ENCODE data around the gene LRRC59. TPM values are rescaled to one million over a fixed set of nuclear protein-coding genes. Genes with fewer than 3 reads are reported as not detected.

The LRRC59 gene
- total and polyA plus RNA-seq, 2 of the 4 experiments (the other 2 are of a cell fraction), result 139 to 233 TPM

- dilution Hi-C loops (cut with HindIII; ENCODE audit: low sequenced_read_pairs, unreplicated experiment) (no loop called here), in situ Hi-C loops (cut with MboI; ENCODE audit: low sequenced_read_pairs) (no loop called here), intact Hi-C loops (cut with micrococcal nuclease) (no loop called here)
- Histone ChIP-seq H3K4ac (ENCODE audit: low read depth, low read length) (0 out of 2 replicates have a peak overlapping the region, but pooled peaks have one; percentile 54), H3K4me1 (ENCODE audit: control insufficient read depth, insufficient read depth, low read length) (peaks cover 11% of the 10 kb centered on the region), H3K36me3 (ENCODE audit: control insufficient read depth, insufficient read depth, low read length) (peaks cover 45% of the 10 kb centered on the region), H3K9ac (ENCODE audit: low read depth, low read length) (no peak overlapping the region), H3K56ac (ENCODE audit: extremely low read depth, insufficient read depth, low read length) (no peak overlapping the region), H4K20me1 (ENCODE audit: insufficient read depth, low read length) (peaks cover 22% of the 10 kb centered on the region; the same call in 1 of the 2 replicates), H4K91ac (ENCODE audit: insufficient read depth, low read depth, low read length) (no peak overlapping the region), H2BK15ac (ENCODE audit: low read depth, low read length) (no peak overlapping the region), H2AK5ac (ENCODE audit: low read depth, low read length) (peak overlapping the region; percentile 1; the same call in 1 of the 2 replicates), H3K18ac (ENCODE audit: low read depth, low read length) (no peak overlapping the region), H3K23ac (ENCODE audit: low read depth, low read length) (no peak overlapping the region), H4K8ac (ENCODE audit: low read depth in 2 of 2, low read length in 2 of 2) (no peak overlapping the region), H3K9me1 (ENCODE audit: insufficient read depth, low read length) (peaks cover 9% of the 10 kb centered on the region; the same call in 1 of the 2 replicates), H3K27ac (ENCODE audit: insufficient read depth, low read length) (no peak overlapping the region), H2BK5ac (ENCODE audit: low read depth, low read length, poor library complexity, severe bottlenecking) (no peak overlapping the region), H3K4me3 (ENCODE audit: insufficient read depth, low read depth, low read length) (no peak overlapping the region), H2AK9ac (replicated peaks; ENCODE audit: low read depth, low read length, poor library complexity) (peak overlapping the region; percentile 7), H2BK20ac (ENCODE audit: low read depth, low read length) (no peak overlapping the region), H3K9me3 (ENCODE audit: control insufficient read depth, insufficient read depth, low read length) (no peaks in the 10 kb centered on the region), H3K79me1 (ENCODE audit: low read depth in 1 of 2, low read length in 2 of 2) (peaks cover 0 to 29% of the 10 kb centered on the region in 2 experiments; a peak in 1 of 4 replicates), H3K4me2 (ENCODE audit: low read depth, low read length) (no peak overlapping the region), H2AFZ (replicated peaks; ENCODE audit: low read length, poor library complexity) (peak overlapping the region; percentile 37), H3K27me3 (ENCODE audit: control insufficient read depth, insufficient read depth, low read length) (no peaks in the 10 kb centered on the region), H3K14ac (replicated peaks; ENCODE audit: low read depth, low read length) (no peak overlapping the region), H4K5ac (ENCODE audit: low read depth, low read length) (no peak overlapping the region), H2BK120ac (ENCODE audit: low read depth, low read length) (no peak overlapping the region)
- 80% methylated on average over 1 of the region's 4 CpGs; no CpG with 5 or more reads in 1 of the 2 experiments for WGBS, 2 experiments (ENCODE audit: extremely low coverage in 2 of 2, insufficient read length in 1 of 2)
- no peak for ATAC-seq (ENCODE audit: low read depth)
- BruUV-seq (replicated peaks), result no TSS peak
- ChIA-PET CTCF (interaction anchor here (0.5 kb wide), 1 partner anchor 334 kb away, joined by 5 read pairs; no protein-coding TSS in a partner anchor), POLR2A (ENCODE audit: unreplicated experiment) (interaction anchor here (0.9 kb wide), 1 partner anchor 162 kb away, joined by 3 read pairs; the partner anchor contains the start of gene COL1A1)
- TF ChIP-seq MXI1 (IDR thresholded peaks at IDR 0.05; ENCODE audit: borderline replicate concordance, low read depth, low read length) (no peak), SMC3 (IDR thresholded peaks at IDR 0.05; ENCODE audit: low read depth, low read length) (no peak), RFX5 (IDR thresholded peaks at IDR 0.05; ENCODE audit: low read depth, low read length) (no peak), RAD21 (IDR thresholded peaks at IDR 0.05; ENCODE audit: low read length) (no peak), MAZ (IDR thresholded peaks at IDR 0.05; ENCODE audit: borderline replicate concordance, low read depth, low read length) (no peak), CTCF (conservative IDR thresholded peaks at IDR 0.05; ENCODE audit: low read depth, low read length) (no peak), POLR2A (IDR thresholded peaks at IDR 0.05; ENCODE audit: low read depth, low read length) (no peak), ELK1 (IDR thresholded peaks at IDR 0.05; ENCODE audit: borderline replicate concordance, low read depth, low read length) (no peak), FOS (IDR thresholded peaks at IDR 0.05; ENCODE audit: low read depth, low read length) (no peak), CEBPB (IDR thresholded peaks at IDR 0.05; ENCODE audit: low read depth, low read length) (no peak), USF2 (IDR thresholded peaks at IDR 0.05; ENCODE audit: low read depth, low read length) (no peak), CHD1 (IDR thresholded peaks at IDR 0.05; ENCODE audit: low read depth, low read length) (no peak), NFE2L2 (IDR thresholded peaks at IDR 0.05; ENCODE audit: low read depth, low read length) (no peak), RCOR1 (IDR thresholded peaks at IDR 0.05; ENCODE audit: insufficient replicate concordance, low read length) (no peak), BHLHE40 (IDR thresholded peaks at IDR 0.05; ENCODE audit: low read depth, low read length) (no peak), MAFK (IDR thresholded peaks at IDR 0.05; ENCODE audit: low read depth, low read length) (no peak)
- DNase-seq, result no peak
Observed at GRCh38 chr17:50364061-50364458, 33.3 kb downstream of the LRRC59 start.
